GM21526 (cell line): ENCODE results near the gene PDE8A.

ENCODE experiments used
- ATAC-seq: cut with Tn5 transposase; IDR thresholded peaks from one replicate; pipeline ENCODE4 v1.9.1; 2021; ENCODE audit warnings: moderate library complexity; ENCODE audit not compliant: unreplicated experiment, low FRiP score

The PDE8A gene, protein sequence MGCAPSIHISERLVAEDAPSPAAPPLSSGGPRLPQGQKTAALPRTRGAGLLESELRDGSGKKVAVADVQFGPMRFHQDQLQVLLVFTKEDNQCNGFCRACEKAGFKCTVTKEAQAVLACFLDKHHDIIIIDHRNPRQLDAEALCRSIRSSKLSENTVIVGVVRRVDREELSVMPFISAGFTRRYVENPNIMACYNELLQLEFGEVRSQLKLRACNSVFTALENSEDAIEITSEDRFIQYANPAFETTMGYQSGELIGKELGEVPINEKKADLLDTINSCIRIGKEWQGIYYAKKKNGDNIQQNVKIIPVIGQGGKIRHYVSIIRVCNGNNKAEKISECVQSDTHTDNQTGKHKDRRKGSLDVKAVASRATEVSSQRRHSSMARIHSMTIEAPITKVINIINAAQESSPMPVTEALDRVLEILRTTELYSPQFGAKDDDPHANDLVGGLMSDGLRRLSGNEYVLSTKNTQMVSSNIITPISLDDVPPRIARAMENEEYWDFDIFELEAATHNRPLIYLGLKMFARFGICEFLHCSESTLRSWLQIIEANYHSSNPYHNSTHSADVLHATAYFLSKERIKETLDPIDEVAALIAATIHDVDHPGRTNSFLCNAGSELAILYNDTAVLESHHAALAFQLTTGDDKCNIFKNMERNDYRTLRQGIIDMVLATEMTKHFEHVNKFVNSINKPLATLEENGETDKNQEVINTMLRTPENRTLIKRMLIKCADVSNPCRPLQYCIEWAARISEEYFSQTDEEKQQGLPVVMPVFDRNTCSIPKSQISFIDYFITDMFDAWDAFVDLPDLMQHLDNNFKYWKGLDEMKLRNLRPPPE

DNA sequence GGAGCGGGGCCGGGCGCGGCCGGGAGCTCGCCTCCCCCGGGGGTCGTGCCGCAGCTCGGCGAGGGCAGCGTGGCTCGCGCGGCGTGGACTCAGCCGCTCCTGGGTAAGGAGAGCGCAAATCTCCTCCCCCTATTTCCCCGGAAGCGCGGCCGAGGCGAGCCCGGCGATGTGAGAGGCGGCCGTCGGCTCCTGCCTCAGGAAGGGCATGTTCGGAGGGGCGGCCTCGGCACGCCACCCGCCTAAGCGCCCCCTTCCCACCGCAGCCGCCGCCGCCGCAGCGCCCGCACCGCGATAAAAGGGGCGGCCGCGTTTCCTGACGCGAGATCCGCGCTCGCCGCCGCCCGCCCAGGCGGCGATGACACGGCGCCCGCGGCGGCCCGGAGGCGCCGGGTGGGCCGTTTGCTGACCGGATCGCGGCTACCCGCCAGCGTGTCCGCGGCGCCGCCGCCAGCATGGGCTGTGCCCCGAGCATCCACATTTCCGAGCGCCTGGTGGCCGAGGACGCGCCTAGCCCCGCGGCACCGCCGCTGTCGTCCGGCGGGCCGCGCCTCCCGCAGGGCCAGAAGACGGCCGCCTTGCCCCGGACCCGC is at the start of gene PDE8A:
Gene PDE8A, plus strand, starts transcription at position 146 of the 590 bp plus-strand sequence. Its CDS starts 307 bp downstream, at position 453.
- peak; percentile 13 for ATAC-seq

DNA sequence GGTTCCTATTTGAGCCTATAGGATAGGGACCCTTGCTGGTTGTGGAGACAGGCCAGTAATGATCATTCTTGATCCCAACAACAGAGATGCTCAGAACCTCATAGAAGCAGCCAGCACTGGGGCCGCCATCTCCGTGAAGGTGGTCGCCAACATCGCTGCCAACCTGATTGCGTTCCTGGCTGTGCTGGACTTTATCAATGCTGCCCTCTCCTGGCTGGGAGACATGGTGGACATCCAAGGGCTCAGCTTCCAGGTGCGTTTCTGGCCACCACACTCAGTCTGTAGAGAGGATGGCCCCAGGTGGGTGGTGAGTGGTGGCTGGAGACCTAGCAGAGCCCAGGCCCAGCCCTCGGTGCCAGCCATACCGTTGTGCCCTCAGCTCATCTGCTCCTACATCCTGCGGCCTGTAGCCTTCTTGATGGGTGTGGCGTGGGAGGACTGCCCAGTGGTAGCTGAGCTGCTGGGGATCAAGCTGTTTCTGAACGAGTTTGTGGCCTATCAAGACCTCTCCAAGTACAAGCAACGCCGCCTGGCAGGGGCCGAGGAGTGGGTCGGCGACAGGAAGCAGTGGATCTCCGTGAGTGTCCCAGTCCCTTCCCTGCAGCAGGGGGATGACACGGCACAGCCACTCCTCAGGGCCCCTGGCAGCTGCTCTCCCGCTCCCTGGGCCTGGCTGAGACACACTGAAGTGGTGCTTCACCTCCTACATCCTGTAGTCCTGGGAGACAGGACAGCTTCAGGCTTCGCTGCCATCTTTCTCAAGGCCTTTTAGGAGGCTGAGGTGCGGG is 46.5 kb upstream of the PDE8A start:
- no peak for ATAC-seq

DNA sequence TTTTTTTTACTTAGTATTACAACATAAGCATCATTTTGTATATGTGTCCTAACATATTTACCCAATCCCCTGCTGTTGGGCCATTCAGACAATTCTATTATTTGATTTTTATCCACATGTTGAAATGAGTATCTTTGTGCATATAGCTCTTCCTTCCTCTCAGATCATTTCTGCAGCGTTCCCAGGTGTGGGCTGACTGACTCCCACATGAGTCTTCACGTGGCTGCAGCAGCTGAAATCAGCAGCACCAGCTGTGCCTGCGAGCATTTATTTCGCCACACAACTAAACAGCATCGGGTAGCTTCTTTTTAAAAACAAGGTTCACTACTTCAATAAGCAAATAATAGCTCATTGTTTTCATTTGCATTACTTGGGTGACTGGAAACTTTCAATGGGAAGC is 44.5 kb upstream of the PDE8A start:
- no peak for ATAC-seq

DNA sequence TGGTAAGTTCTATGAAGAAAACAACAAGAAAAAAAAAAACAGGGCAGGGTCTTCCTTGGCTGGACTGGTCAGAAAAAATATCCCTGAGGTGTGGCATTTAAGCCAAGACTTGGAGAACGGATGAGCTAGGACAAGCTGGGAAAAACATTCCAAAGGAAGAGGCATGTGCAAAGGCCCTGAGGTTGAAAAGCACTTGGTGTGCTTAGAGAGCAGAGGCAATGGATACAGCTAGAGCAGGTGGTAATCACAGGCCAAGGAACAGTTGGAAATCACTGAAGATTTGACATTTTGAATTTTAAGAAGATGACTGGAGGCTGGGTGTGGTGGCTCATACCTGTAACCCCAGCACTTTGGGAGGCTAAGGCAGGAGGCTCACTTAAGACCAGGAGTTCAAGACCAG is 42.9 kb upstream of the PDE8A start:
- ATAC-seq = no peak

DNA sequence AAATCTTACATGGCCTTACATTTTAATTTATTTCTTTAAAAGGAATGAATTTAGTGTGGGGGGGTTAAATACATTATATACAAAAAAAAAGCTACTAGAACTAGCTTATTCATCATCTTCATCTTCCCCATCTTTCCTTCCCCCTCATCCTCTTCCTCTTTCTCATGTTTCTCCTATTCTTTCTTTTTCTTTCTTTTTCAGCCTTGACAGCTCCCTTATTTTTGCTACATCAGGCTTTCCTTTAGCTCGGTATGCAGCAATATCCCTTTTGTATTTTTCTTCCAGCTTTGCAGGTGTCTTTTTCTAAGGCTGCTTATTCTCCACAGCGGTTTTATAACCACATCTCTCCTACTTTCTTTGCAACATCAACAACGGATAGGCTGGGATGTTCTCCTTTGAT is 41.3 kb upstream of the PDE8A start:
- ATAC-seq = no peak

DNA sequence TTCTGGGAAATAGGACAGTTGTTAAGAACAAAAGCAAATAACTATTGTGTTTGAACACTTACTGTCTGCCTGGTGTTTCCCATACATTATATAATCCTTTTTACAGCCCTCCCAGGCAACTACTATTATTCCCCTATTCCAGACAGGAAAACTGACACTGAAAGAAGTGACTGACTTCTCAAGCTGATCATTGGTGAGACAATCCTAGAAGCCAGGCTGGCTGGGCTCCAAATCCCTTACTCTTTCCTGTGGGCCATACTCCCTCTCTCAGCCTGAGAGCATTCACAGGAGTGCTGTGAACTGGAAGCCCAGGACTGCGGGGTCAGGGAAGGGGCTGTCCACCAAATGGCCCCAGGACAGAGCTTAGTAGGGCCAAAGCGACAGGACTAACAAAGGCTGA is 39.2 kb upstream of the PDE8A start:
- ATAC-seq = no peak

DNA sequence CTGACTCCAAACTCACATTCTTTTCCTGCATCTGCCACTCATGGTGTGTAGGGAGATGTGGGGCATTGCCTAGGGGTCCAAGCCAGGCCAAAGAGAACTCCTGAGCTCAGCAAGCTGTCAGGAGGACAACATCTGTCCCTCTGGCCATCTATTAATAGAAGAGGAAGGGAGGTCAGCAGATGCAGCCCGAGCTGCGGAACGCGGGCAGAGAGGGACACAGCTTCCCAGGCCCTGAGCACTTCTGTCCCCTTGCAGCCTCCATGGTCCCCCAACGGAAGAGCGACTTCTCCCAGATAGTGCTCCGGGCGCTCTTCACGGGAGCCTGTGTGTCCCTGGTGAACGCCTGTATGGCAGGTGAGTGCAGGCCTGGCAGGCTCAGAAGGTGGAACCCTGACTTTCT is 37.3 kb upstream of the PDE8A start:
- no peak for ATAC-seq

DNA sequence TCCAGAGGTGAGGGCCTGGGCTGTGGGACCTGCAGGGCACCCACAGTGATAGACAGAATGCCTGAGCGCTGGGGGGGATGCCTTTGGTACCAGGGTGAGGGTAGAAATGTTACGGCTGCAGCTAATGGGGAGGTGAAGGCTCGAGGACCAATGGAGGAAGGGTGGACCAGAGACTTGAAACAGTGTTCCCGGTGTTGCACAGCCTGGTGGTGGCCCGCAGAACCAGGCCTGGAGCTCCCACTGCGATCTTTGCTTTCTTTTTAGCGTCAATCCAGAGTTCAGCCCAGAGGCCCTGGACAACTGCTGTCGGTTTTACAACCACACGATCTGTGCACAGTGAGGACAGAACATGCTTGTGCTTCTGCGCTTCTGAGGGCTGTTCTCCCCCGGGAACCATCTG is 36.8 kb upstream of the PDE8A start:
- no peak for ATAC-seq

DNA sequence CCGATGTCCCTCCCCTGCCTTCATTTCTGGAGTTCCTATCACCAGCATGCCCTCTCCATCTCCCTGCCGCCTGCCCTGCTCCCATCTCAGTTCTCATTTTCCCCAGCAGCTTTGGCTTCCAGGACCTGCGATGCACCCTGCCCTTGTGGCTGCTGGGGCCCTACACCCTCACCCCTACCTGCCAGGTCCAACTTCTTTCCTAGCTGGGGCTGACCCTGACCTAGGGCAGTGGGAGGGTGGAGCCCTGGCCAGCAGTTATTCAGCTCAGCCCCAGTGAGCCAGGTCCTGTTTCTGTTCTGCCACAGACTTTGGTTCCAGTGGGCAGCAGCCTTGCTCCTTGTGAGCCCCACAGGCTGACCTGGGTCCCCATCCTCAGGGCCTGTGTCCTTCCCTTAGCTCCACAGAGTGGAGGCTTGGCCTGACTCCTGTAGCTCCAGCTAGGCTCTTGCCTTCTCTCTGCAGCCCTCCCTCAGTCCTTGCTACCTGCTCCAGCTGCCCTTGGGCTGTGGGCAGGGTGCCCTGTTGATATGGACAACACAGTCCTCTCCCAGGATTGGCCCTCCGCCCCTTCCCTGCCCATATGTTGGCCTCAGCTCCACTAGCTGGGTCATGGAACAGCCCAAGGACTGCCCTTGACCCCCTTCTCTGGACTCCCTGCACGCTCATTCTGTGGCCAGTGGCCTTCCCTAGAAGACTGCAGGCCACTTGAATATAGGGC is 34.7 kb upstream of the PDE8A start:
- no peak for ATAC-seq

DNA sequence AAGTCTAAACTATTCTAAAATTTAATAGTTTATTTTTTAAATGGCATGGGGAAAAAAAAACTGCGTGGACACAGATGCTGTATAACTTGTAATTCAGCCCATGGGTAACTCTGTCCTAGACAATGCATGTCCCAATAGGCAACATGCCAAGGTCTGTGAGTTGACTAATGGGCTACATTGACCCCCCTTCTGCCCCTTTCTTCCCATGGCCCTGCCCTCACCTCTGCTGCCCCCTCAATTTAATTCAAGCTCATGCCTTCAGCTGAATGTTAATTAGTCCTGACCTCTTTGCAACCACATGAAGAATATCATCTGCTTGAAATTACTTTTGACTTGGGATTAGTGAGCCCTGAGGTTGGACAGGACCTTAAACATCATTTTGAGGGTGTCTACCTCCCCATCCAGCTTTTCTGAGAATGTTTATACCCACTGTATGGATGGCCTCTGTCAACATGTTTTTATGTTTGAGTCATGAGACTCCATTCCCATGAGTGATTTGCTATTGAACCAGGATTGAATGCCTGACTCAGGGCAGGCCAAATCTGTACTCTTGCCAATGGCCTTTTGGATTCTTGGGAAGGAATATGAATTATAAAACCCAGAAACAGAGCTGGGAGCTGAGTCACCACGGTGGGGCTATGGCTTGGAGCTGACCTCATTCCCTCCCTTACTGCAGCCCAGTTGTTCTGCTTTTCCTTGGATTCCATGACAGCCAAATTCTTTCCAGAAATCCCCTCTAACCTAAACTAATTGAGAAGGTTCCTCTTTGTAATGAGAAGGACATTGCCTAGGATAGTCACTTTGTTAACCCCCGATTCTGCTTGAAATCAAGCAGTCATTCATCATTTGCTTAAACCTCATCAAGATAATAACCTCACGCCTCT is 33.5 kb upstream of the PDE8A start:
- no peak for ATAC-seq

DNA sequence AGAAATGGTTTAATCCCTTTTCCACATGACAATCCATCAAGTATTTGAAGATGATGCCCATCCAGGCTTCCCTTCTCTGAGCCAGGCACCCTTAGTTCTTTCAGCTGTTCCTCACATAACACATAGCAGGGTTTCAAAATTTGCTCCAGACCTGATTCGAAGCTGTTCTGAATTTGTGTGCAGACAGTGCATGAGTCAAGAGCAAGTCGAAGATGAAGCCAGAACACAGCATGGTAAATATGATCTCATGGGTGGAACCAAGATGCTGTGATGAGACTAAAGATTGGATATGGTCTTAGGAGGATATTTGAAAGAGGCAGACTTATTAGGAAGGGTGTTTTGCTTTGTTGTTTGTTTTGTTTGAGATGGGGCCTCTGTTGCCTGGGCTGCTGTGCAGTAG is 32.6 kb upstream of the PDE8A start:
- no peak for ATAC-seq

DNA sequence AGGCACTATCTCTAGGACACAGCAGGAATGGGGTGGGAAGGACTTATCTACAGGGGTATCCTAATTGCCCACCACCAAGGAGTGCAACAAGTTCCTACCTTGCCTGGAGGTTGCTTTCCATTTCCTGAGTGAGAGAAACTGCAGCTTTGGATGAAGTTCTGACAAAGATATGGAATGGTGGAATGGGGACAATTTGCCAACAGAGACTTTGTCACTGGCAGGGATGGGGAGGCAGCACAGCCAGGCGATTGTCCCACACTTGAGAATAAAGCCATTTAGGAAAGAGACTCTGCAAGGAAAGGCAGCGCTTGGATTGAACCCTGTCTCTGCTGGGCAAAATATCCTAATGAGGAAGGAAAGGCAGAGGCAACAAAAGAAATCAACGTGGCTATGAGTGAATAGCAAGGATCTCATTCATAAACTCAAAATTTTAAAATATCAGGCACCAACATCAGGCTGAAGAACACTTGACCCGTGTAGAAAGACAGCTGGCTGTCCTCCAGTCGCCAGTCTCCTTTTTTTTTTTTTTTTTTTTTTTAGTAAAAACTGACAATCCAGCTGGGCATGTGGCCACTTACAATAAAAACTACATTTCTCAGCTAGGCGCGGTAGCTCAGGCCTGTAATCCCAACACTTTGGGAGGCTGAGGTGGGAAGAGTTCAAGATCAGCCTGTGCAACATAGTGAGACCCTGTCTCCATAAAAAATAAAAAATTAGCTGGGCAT is 31.6 kb upstream of the PDE8A start:
- ATAC-seq = no peak

DNA sequence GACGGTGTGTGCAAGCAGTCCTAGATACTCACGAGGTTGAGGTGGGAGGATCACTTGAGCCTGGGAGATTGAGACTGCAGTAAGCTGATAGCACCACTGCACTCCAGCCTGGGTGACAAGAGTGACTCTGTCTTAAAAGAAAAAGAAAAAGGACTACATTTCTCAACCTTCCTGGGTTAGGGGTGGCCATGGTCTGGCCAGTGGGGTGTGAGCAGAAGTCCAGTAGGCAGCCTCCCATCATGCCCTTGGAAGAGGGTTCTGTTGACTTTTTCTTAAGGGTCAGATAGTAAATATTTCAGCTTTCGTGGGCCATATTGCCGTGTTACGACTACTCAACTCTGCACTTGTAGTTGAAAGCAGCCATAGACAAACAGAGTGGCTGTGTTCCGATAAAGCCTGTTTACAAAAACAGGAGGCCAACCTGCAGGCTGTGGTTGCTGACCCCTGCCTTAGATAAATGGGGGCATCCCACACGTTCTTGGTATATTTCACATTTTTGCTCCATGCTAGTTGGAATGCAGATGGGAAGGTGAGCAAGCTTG is 31.0 kb upstream of the PDE8A start:
- no peak for ATAC-seq

DNA sequence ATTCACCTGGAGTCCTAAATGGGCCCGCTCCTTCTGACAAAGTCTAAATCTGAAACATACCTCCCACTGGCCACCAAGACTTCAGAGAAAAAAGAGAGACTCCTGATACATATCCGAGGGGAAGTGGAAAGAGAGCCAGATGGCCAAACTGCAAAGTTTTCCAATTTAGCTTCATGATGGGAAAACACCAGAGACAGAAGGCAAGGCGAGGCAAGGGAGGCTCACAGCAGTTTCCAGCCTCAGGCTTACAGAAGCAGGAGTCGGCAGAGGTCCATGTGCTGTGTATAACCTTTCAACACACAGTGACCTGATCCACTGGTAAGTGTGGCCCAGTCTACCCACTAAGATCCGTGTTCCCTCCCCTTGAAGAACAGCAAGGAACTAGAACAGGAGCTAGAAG is 29.9 kb upstream of the PDE8A start:
- no peak for ATAC-seq

DNA sequence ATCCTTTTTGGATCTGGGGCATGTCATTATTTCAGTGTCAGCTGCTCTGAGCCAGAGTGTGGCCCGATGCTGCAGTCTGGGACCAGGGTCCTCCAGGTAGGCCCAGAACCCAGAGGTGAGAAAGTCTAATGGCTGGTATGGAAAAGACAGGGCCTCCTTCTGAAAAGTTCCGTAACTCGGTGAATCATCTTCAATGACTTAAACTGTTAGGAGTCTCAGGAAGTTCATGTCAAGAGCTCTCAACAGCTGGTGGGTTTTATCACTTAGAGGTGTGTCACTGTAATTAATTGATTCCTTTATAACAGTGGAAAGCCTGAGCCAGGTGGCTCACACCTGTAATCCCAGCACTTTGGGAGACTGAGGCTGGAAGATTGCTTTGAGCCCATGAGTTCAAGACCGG is 28.5 kb upstream of the PDE8A start:
- no peak for ATAC-seq

DNA sequence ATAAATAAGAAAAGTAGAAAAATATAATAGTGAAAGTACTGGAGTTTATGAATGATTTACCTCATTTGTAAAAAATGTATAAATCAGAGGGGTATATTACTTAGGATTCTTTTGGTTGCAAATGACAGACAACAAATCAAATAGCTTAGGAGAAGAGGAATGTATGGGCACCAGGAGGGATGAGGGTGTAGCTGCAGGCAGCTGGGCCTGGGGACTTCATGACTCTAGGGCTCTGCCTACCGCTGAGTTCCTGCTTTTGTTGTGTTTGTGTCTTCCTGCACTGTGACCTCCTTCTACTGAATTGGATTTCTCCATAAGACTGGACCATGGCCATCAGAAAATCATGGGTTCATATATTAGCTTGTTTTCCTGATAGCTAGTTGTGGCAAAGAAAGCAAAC is 27.9 kb upstream of the PDE8A start:
- ATAC-seq = no peak

DNA sequence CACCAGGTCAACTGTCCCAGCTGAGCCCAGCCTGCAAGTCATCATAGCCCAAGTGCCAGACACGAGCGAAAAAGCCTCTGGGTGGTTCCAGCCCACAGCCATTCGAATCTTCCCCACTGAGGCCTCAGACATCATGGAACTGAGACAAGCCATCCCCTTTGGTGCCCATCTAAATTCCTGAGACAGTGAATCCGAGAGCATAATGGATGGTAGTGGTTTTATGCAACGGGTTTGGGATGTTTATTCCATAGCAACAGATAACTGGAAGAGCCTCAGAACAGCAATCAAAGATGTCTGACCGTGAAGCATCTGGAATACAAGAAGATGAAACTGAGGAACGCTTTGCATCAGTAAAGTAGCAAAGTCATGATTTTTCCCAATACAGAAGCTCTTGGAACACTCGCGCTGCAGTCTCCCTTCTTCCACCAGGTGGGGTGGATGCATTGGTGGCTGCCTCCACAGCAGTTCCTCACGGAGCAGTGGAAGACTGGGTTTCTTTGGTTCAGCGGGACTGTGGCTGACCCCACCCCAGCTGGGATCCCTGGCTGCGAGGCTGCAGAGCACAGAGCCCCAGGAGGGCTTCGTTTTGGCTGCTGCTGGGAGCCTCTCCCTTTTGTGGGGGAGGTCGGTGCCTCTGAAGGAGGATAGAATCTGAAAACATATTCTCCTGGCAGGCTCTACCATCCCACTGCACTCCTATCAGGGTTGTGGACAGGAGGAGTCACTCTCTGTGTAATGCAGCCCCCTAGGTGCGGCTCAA is 26.4 kb upstream of the PDE8A start:
- ATAC-seq = no peak
